OCI-LY1 (cell line): Measurements from ENCODE around the gene NUP37.
"Not testable (repeated sequence)": the region's sequence is repeated elsewhere in the genome, so short reads cannot be mapped to it uniquely, and the experiment has no call there.

ENCODE experiments used
- H2AFZ ChIP-seq: fragments of 200-600 bp; sonication (generic), shearing (Covaris generic); 2 replicates; pipeline ENCODE4 v1.6.0; 2014; ENCODE audit warnings: antibody characterized with exemption, mild to moderate bottlenecking, low read length
- H3F3A ChIP-seq: fragments of 200-600 bp; sonication (generic), shearing (Covaris generic); 2 replicates; pipeline ENCODE4 v1.6.0; 2014; ENCODE audit warnings: mild to moderate bottlenecking, antibody characterized with exemption, low read length, moderate library complexity; ENCODE audit not compliant: insufficient read depth
- H3K27ac ChIP-seq: fragments of 200-600 bp; sonication (generic); 2 replicates; pipeline ENCODE4 v1.5.1; 2014; ENCODE audit warnings: low read length, mixed run types, mild to moderate bottlenecking, low read depth; ENCODE audit not compliant: poor library complexity, severe bottlenecking
- H3K27me3 ChIP-seq: fragments of 200-600 bp; sonication (generic); 2 replicates; pipeline ENCODE4 v1.6.0; 2014; ENCODE audit warnings: antibody characterized with exemption, mild to moderate bottlenecking, low read length, moderate library complexity; ENCODE audit not compliant: insufficient read depth
- H3K36me3 ChIP-seq: fragments of 200-600 bp; sonication (generic); 2 replicates; pipeline ENCODE4 v1.6.1; 2014; ENCODE audit warnings: mild to moderate bottlenecking, antibody characterized with exemption, low read length, moderate library complexity, mixed read lengths; ENCODE audit not compliant: insufficient read depth
- H3K4me1 ChIP-seq: fragments of 200-600 bp; sonication (generic); 2 replicates; pipeline ENCODE4 v1.5.1; 2014; ENCODE audit warnings: mild to moderate bottlenecking, low read length, moderate library complexity; ENCODE audit not compliant: insufficient read depth, severe bottlenecking
- H3K4me2 ChIP-seq: fragments of 200-600 bp; sonication (generic), shearing (Covaris generic); 2 replicates; pipeline ENCODE4 v1.6.1; 2014; ENCODE audit warnings: low read length
- H3K4me3 ChIP-seq: fragments of 200-600 bp; sonication (generic); 2 replicates; pipeline ENCODE4 v1.5.1; 2014; ENCODE audit warnings: low read length, low read depth, mild to moderate bottlenecking, mixed read lengths; ENCODE audit not compliant: poor library complexity, severe bottlenecking
- H3K79me2 ChIP-seq: fragments of 200-600 bp; shearing (Covaris generic); 2 replicates; pipeline ENCODE4 v1.6.1; 2016; ENCODE audit warnings: mixed run types, low read length, mixed read lengths; ENCODE audit not compliant: insufficient read depth
- H3K9ac ChIP-seq: fragments of 200-600 bp; sonication (generic), shearing (Covaris generic); 2 replicates; pipeline ENCODE4 v1.6.1; 2014; ENCODE audit warnings: mild to moderate bottlenecking, low read length, mixed read lengths
- H3K9me2 ChIP-seq: fragments of 200-600 bp; sonication (generic), shearing (Covaris generic); 2 replicates; pipeline ENCODE4 v1.6.1; 2014; ENCODE audit warnings: low read depth, mild to moderate bottlenecking, low read length, mixed read lengths
- H3K9me3 ChIP-seq: fragments of 200-600 bp; shearing (Covaris generic); 2 replicates; pipeline ENCODE4 v1.6.1; 2014; ENCODE audit warnings: low read length, mixed read lengths
- H4K20me1 ChIP-seq: fragments of 200-600 bp; sonication (generic), shearing (Covaris generic); 2 replicates; pipeline ENCODE4 v1.6.0; 2016; ENCODE audit warnings: mild to moderate bottlenecking, low read length; ENCODE audit not compliant: insufficient read depth
- CTCF ChIP-seq: fragments of 200-600 bp; sonication (generic), shearing (Covaris generic); IDR thresholded peaks from 2 replicates; pipeline ENCODE4 v1.5.1; 2017; ENCODE audit warnings: mild to moderate bottlenecking, antibody characterized with exemption, low read length, moderate library complexity, mixed read lengths
- EZH2 ChIP-seq: fragments of 200-600 bp; sonication (generic), shearing (Covaris generic); IDR thresholded peaks from 2 replicates; pipeline ENCODE4 v1.8.0; 2017; ENCODE audit warnings: borderline replicate concordance, mixed run types, mild to moderate bottlenecking, antibody characterized with exemption, low read length, moderate library complexity, mixed read lengths

The NUP37 gene

GRCh38 chr12:102095677-102096263, 24.1 kb downstream of the NUP37 start:
- Histone ChIP-seq H4K20me1 (no peaks in the 10 kb centered on the region), H3K27ac (no peak overlapping the region), H3F3A (no peaks in the 10 kb centered on the region; the same call in 1 of the 2 replicates), H3K9me2 (no peaks in the 10 kb centered on the region), H2AFZ (no peak overlapping the region), H3K79me2 (no peaks in the 10 kb centered on the region), H3K4me3 (no peak overlapping the region), H3K9me3 (no peaks in the 10 kb centered on the region), H3K4me2 (no peak overlapping the region), H3K4me1 (no peaks in the 10 kb centered on the region), H3K27me3 (no peaks in the 10 kb centered on the region), H3K9ac (no peak overlapping the region), H3K36me3 (peaks cover 54% of the 10 kb centered on the region; the same call in 1 of the 2 replicates)
- TF ChIP-seq CTCF = peak; percentile 61
- TF ChIP-seq EZH2 = no peak

GRCh38 chr12:102093319-102093718, 26.6 kb downstream of the NUP37 start:
- H2AFZ ChIP-seq = no peak overlapping the region
- H3K36me3 ChIP-seq = peaks cover 42% of the 10 kb centered on the region

GRCh38 chr12:102089228-102089835, 30.6 kb downstream of the NUP37 start:
- peaks cover 24% of the 10 kb centered on the region for H3K36me3 ChIP-seq
- H3K27ac ChIP-seq, H4K20me1 ChIP-seq, H3F3A ChIP-seq, H3K9me3 ChIP-seq, H3K27me3 ChIP-seq, H3K9ac ChIP-seq, H2AFZ ChIP-seq, H3K79me2 ChIP-seq, H3K4me3 ChIP-seq, H3K4me1 ChIP-seq, H3K9me2 ChIP-seq, H3K4me2 ChIP-seq: not testable (repeated sequence)

More at GRCh38 chr12:102093319-102093718, 26.6 kb downstream of the NUP37 start:
- H3F3A ChIP-seq = no peaks in the 10 kb centered on the region; the same call in 1 of the 2 replicates
- H4K20me1 ChIP-seq = no peaks in the 10 kb centered on the region
- no peak overlapping the region for H3K9ac ChIP-seq
- no peak overlapping the region for H3K27ac ChIP-seq
- no peaks in the 10 kb centered on the region for H3K79me2 ChIP-seq
- H3K4me3 ChIP-seq = no peak overlapping the region
- H3K4me1 ChIP-seq = no peaks in the 10 kb centered on the region
- TF ChIP-seq CTCF = no peak
- no peak for TF ChIP-seq EZH2
- H3K27me3 ChIP-seq = no peaks in the 10 kb centered on the region
- H3K4me2 ChIP-seq = no peak overlapping the region
- no peaks in the 10 kb centered on the region for H3K9me2 ChIP-seq
- no peaks in the 10 kb centered on the region for H3K9me3 ChIP-seq

GRCh38 chr12:102080842-102081241, 39.1 kb downstream of the NUP37 start:
- no peaks in the 10 kb centered on the region for H3K4me1 ChIP-seq
- H3K4me3 ChIP-seq = no peak overlapping the region
- no peak overlapping the region for H3K9ac ChIP-seq
- H3K27me3 ChIP-seq = no peaks in the 10 kb centered on the region
- H3K9me3 ChIP-seq = no peaks in the 10 kb centered on the region
- no peaks in the 10 kb centered on the region for H3F3A ChIP-seq
- no peak overlapping the region for H3K4me2 ChIP-seq
- no peaks in the 10 kb centered on the region for H3K79me2 ChIP-seq
- no peak overlapping the region for H2AFZ ChIP-seq
- H4K20me1 ChIP-seq = no peaks in the 10 kb centered on the region
- no peaks in the 10 kb centered on the region for H3K9me2 ChIP-seq
- no peak for TF ChIP-seq CTCF
- TF ChIP-seq EZH2 = no peak
- peaks cover 73% of the 10 kb centered on the region for H3K36me3 ChIP-seq
- H3K27ac ChIP-seq = no peak overlapping the region

- not testable (repeated sequence) for H3K9me2 ChIP-seq, H3K9ac ChIP-seq, H3F3A ChIP-seq, H4K20me1 ChIP-seq, H3K4me3 ChIP-seq, H3K4me2 ChIP-seq, H3K4me1 ChIP-seq, H3K27ac ChIP-seq, H3K79me2 ChIP-seq, H2AFZ ChIP-seq, H3K27me3 ChIP-seq, H3K9me3 ChIP-seq
- peaks cover 28% of the 10 kb centered on the region for H3K36me3 ChIP-seq
These were observed 47.8 kb downstream of the NUP37 start for GRCh38 chr12:102072092-102072491.
